SJCRH30 (cell line): ENCODE data around the gene FAM237B. TPM values are rescaled to one million over a fixed set of nuclear protein-coding genes. Genes with fewer than 3 reads are reported as not detected.
A peak's percentile ranks its signal among the peaks of the same experiment; 100 is the strongest.
"Not testable (repeated sequence)": the region's sequence is repeated elsewhere in the genome, so short reads cannot be mapped to it uniquely, and the experiment has no call there.

Experiments
- DNase-seq, 2 experiments: peaks; one replicate each; pipeline ENCODE4 v3.0.0-alpha.2; 2015 to 2020
- H3K27ac ChIP-seq: fragments of 250-450 bp; sonication (Bioruptor Pico); 2 replicates; pipeline ENCODE4 v1.5.1; 2020; ENCODE audit warnings: mild to moderate bottlenecking, moderate library complexity
- H3K27me3 ChIP-seq: fragments of 250-450 bp; sonication (Bioruptor Pico); 2 replicates; pipeline ENCODE4 v1.5.1; 2020; ENCODE audit warnings: mild to moderate bottlenecking, moderate library complexity
- H3K36me3 ChIP-seq: fragments of 250-450 bp; sonication (Bioruptor Pico); 2 replicates; pipeline ENCODE4 v1.5.1; 2020; ENCODE audit warnings: mild to moderate bottlenecking, moderate library complexity
- H3K4me1 ChIP-seq: fragments of 250-450 bp; sonication (Bioruptor Pico); 2 replicates; pipeline ENCODE4 v1.5.1; 2020; ENCODE audit warnings: mild to moderate bottlenecking, moderate library complexity
- H3K4me3 ChIP-seq: fragments of 250-450 bp; sonication (Bioruptor Pico); 2 replicates; pipeline ENCODE4 v1.5.1; 2020; ENCODE audit warnings: mild to moderate bottlenecking, moderate library complexity
- H3K9me3 ChIP-seq: fragments of 250-450 bp; sonication (Bioruptor Pico); replicated peaks from 2 replicates; pipeline ENCODE4 v1.5.1; 2020; ENCODE audit warnings: mild to moderate bottlenecking, moderate library complexity
- total RNA-seq: library from RNA; depleted of rRNA; stranded (reverse); fragments of >200 nt; shearing (Covaris generic); gene quantifications from 2 replicates; pipeline ENCODE4 v1.2.3, GENCODE V29; 2014; rRNA removed

Gene FAM237B
- total RNA-seq = not detected in 2 replicates

DNA sequence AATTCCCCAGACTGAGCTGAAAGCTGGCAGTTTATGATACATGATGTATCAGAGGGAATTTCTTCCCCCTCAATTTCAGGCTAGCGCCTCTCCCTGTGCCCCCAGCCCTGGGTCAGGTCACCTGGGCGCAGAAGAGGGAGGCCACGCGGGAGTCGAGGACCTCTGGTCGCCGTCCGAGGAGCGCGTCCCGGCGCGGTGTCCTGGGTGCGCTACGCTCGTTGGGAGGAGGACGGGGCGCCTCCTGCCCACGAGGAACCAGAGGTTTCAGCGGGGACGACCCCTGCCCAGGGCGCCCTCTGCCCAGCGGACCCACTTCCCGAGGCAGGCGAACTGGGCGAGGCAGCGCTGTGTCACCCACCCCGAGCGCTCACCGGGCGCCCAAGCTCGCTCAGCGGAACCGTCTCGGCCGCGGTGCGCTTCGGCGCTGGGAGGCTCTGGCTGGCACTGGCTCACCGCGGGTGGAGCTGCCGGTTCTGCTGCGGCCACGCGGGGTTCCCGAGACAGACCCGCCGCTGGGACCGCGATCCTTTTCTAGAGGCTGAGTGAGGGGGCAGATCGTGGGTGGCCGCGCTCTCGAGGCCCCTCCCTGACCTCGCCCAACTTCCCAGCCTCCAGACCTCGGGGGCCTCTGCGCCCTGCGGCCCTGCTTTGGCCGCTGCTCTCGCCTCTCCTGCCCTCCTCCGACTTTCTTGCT, at the start of gene FAM237B:
Gene FAM237B (minus strand): TSS at position 504 of the 694 bp plus-strand sequence. CDS start 1,556 bp downstream, outside the sequence.
- Histone ChIP-seq H3K4me1 (no peaks in the 10 kb centered on the region), H3K4me3 (no peak within 1 kb of the TSS), H3K36me3 (no peaks in the 10 kb centered on the region), H3K27ac (no peak within 1 kb of the TSS), H3K9me3 (no peaks in the 10 kb centered on the region), H3K27me3 (no peaks in the 10 kb centered on the region)
- DNase-seq = no peak

DNA sequence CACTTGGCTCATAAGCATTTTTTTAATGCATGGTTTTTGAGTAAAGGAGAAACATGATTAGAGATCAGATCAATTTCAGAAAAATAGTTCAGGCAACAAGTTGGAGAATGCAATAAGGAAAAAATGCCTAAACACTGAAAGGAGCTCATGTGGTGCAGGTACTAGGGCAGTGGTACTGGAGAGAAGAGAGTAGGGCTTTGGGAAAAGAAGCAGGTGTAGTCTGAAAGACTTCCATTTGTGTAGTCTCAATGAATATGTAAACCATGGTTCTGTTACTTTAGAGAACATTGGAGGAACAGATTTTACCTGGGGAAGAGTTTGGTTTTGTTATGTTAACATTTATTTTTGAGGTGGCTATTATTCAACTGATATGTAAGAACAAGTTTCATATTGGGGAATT, 30.9 kb upstream of the FAM237B start:
- Histone ChIP-seq H3K4me1 (no peaks in the 10 kb centered on the region), H3K4me3 (no peak overlapping the region), H3K9me3 (peaks cover 4% of the 10 kb centered on the region; the same call in 1 of the 2 replicates), H3K27me3 (no peaks in the 10 kb centered on the region), H3K27ac (no peak overlapping the region), H3K36me3 (peaks cover 23% of the 10 kb centered on the region)
- DNase-seq = no peak

DNA sequence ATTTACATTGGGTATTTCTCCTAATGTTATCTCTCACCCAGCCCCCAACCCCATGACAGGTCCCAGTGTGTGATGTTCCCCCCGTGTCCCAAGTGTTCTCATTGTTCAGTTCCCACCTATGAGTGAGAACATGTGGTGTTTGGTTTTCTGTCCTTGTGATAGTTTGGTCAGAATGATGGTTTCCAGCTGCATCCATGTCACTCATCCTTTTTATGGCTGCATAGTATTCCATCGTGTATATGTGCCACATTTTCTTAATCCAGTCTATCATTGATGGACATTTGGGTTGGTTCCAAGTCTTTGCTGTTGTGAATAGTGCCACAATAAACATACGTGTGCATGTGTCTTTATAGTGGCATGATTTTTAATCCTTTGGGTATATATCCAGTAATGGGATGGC, 28.9 kb upstream of the FAM237B start:
- H3K27me3 ChIP-seq, H3K9me3 ChIP-seq, H3K4me3 ChIP-seq, DNase-seq, H3K36me3 ChIP-seq, H3K4me1 ChIP-seq, H3K27ac ChIP-seq: not testable (repeated sequence)

DNA sequence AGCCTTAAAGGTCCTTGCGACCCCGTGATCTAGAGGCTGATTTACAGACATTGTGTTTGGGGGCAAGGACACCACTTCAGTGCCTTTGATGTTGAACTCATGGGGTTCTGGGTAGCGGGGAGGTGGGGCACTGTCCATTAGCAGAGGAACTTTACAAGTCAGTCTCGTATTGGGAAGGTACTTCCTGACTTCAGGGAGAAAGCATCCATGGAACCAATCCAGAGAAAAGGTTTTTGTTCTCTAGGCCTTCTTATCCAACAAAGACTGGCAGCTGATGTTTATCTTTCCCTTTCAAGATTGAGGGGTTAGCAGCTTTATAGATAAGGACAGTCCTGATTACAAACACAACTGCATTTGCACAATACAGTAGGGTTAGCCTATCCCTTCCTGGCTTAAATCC, 28.2 kb upstream of the FAM237B start:
- Histone ChIP-seq H3K4me1 (no peaks in the 10 kb centered on the region), H3K27ac (no peak overlapping the region), H3K4me3 (no peak overlapping the region), H3K36me3 (0 out of 2 replicates have a peak, but pooled peaks cover 1% of the 10 kb centered on the region), H3K9me3 (no peaks in the 10 kb centered on the region), H3K27me3 (no peaks in the 10 kb centered on the region)
- DNase-seq = no peak

DNA sequence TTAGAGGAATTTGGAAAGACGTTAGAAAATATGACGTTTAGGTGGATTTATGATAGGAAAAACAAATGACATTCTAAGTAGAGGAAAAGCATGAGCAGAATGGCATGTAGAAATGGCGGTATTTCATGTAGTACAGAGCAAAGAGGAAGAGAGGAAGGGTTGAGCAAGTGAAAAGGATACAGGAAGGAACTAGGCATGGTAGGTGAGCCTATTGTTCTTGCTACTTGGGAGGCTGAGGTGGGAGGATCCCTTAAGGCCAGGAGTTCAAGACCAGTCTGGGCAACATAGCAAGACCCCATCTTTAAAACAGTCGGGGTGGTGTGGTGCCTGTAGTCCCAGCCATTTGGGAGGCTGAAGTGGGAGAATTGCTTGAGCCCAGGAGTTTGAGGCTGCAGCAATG, 26.7 kb upstream of the FAM237B start:
- Histone ChIP-seq H3K27ac (no peak overlapping the region), H3K36me3 (no peaks in the 10 kb centered on the region), H3K4me3 (peak overlapping the region; percentile 89; the same call in 1 of the 2 replicates), H3K4me1 (no peaks in the 10 kb centered on the region), H3K9me3 (no peaks in the 10 kb centered on the region), H3K27me3 (no peaks in the 10 kb centered on the region)
- no peak for DNase-seq

DNA sequence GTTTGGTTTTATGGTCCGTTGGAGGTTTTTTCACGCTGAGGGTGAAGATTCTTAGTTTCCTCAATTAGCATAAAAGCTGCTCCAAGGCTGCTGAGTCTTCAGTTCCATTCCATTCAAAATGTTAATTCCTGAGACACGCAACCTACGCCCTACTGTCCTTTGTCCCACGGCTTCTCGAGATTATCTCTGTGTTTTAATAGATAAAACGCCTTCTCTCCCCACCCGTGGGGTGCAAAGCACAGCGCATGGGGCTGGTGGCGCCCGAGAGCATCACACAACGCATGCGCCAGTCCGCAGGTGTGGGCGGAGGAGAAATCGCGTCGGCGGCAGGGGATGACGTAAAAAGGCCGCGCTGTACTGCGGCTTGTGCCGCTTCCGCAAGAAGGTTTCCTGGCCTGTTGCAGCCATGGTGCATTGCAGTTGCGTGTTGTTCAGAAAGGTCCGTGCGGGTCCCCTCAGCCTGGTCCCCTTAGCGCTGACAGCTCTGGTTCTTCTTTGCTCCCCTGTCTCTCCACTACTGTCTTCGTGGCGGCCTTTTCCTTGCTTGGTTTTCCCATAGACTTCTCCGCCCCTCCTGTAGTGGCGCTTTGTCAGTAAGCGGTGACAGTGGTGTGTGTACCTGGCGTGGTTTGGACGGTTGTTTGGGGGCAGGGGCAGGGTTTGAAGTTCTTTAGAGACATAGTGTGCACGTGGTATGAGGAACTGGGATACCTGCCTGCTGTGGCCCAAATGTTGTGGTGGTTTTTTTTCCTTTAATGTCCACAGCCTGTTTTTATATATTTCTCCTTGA, 25.4 kb upstream of the FAM237B start, which contains the start of gene GTPBP10:
Gene GTPBP10 (plus strand): TSS at position 381 of the 790 bp plus-strand sequence. CDS start 26 bp downstream, at position 407.
- Histone ChIP-seq H3K27ac (peak within 1 kb of the TSS; percentile 74), H3K27me3 (no peaks in the 10 kb centered on the region), H3K36me3 (no peaks in the 10 kb centered on the region), H3K9me3 (no peaks in the 10 kb centered on the region), H3K4me1 (no peaks in the 10 kb centered on the region), H3K4me3 (peak within 1 kb of the TSS; percentile 89)
- peak; percentile 94 to 96 for DNase-seq

DNA sequence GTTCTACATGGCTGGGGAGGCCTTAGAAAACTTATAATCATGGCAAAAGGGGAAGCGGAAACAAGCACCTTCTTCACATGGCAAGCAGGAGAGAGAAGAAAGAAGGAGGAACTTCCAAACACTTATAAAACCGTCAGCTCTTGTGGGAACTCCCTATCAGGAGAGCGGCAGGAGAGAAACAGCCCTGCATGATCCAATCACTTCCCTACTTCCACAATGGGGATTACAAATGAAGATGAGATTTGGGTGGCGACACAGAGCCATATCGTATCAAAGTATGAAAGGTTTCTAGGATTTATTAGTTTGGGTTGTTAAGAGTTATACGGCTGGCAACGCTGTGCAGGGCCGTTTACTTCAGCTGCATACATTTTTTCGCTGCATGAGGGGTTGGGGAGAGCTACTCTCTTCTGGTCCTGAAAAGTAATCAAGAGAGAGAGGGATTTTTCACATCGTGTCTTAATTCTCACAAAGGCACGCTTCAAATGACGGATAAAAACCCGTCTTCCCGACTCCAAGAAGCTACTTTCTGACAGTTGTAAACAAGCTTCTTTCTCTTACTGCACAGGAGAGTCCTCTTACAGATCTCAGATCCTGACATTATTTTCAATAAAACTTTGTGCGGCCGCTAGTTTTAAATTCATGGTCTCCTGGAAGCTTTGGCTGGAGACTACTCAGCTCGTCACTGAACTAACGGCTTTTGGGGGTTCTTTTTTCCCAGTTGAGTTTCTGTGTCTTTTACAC, 24.7 kb upstream of the FAM237B start:
- Histone ChIP-seq H3K9me3 (no peaks in the 10 kb centered on the region), H3K4me1 (no peaks in the 10 kb centered on the region), H3K27me3 (no peaks in the 10 kb centered on the region), H3K27ac (peak overlapping the region; percentile 74), H3K4me3 (peak overlapping the region; percentile 89), H3K36me3 (no peaks in the 10 kb centered on the region)
- peak; percentile 24 to 53 for DNase-seq

DNA sequence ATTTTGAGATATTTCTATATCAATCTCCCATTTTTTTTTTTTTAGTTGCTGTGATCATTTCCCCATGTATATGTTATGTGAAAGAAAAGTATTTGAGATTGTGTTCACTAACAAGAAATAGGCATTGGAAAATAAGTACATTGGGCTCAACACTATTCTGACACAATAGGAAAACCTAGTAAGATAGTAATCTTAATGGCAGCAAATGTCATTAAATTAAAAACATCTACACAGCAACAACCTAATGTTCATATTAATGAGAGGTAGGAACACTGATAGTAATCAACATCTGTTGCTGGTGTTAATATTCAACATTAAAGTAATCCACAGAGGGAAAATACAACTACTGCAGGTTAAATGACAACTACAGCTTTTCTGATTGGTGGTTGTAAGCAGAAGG, 23.9 kb upstream of the FAM237B start:
- no peak for DNase-seq
- peak overlapping the region; percentile 89 for H3K4me3 ChIP-seq
- H3K4me1 ChIP-seq = no peaks in the 10 kb centered on the region
- H3K27ac ChIP-seq = no peak overlapping the region
- no peaks in the 10 kb centered on the region for H3K27me3 ChIP-seq
- no peaks in the 10 kb centered on the region for H3K36me3 ChIP-seq
- H3K9me3 ChIP-seq = no peaks in the 10 kb centered on the region

DNA sequence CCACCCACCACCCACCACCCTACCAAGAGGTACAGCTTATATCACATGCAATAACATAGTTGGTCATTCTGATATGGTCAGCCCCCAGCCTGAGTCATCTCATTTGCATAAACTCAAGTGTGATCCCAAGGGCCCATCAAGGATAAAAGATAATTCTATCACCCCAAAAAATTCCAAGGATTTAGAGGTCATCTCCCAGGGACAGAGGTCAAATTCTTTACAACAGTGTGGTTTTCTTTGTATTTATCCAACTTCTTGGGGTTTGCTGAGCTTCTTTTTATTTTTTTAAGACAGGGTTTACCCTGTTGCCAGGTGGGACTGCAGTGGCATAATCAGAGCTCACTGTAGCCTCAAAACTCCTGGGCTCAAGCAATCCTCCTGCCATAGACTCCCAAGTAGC, 16.0 kb upstream of the FAM237B start:
- Histone ChIP-seq H3K4me3 (no peak overlapping the region), H3K27me3 (no peaks in the 10 kb centered on the region), H3K27ac (no peak overlapping the region), H3K36me3 (no peaks in the 10 kb centered on the region), H3K4me1 (no peaks in the 10 kb centered on the region), H3K9me3 (no peaks in the 10 kb centered on the region)
- DNase-seq = no peak

DNA sequence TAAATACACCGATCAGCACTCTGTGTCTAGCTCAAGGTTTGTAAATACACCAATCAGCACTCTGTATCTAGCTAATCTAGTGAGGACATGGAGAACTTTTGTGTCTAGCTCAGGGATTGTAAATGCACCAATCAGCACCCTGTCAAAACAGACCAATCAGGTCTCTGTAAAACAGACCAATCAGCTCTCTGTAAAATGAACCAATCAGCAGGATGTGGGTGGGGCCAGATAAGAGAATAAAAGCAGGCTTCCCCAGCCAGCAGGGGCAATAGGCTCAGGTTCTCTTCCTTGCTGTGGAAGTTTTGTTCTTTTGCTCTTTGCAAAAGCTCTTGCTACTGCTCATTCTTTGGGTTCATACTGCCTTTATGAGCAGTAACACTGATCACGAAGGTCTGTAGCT, 13.8 kb upstream of the FAM237B start:
- H3K27me3 ChIP-seq, H3K27ac ChIP-seq, H3K36me3 ChIP-seq, H3K4me3 ChIP-seq, DNase-seq, H3K4me1 ChIP-seq, H3K9me3 ChIP-seq: not testable (repeated sequence)

DNA sequence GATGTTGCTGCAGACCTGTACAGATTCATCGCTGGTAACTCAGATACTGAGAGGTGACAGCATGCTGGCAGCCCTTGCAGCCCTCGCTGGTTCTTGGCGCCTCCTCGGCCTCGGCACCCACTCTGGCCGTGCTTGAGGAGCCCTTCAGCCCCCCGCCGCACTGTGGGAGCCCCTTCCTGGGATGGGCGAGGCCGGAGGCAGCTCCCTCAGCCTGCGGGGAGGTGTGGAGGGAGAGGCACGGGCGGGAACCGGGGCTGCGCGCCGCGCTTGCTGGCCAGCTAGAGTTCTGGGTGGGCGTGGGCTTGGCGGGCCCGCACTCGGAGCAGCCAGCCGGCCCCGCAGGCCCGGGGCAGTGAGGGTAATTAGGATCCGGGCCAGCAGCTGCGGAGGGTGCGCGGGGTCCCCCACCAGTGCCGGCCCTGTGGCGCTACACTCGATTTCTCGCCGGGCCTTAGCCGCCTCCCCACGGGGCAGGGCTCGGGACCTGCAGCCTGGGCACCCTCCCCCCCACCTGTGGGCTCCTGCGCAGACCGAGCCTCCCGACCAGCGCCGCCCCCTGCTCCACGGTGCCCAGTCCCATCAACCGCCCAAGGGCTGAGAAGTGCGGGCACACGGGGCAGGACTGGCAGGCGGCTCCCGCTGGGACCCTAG, 13.2 kb upstream of the FAM237B start:
- DNase-seq = no peak

DNA sequence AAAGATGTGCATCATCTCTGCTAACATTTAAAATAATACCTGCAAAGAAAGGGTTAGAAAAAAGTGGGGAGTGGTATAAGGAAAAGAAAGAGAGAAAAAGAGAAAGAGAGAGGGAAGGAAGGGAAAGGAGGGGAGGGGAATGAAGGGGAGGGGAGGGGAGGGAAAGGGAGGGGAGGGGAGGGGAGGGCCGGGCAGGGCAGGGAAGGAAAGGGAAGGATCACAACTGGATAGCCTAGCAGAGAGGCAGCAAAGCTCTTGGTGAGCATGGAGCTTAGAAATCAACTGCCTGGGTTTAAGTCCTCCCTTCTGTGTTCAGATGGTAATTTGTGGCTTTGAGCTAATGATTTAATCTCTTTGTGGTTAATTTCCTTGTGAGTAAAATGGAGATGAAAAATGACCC, 5.4 kb upstream of the FAM237B start:
- no peaks in the 10 kb centered on the region for H3K36me3 ChIP-seq
- no peaks in the 10 kb centered on the region for H3K4me1 ChIP-seq
- H3K9me3 ChIP-seq = no peaks in the 10 kb centered on the region
- no peak overlapping the region for H3K27ac ChIP-seq
- no peak overlapping the region for H3K4me3 ChIP-seq
- H3K27me3 ChIP-seq = no peaks in the 10 kb centered on the region
- no peak for DNase-seq

More for the DNA sequence above, 13.2 kb upstream of the FAM237B start:
- H3K4me3 ChIP-seq = no peak overlapping the region
- no peaks in the 10 kb centered on the region for H3K36me3 ChIP-seq
- H3K27me3 ChIP-seq = no peaks in the 10 kb centered on the region
- no peaks in the 10 kb centered on the region for H3K4me1 ChIP-seq
- no peaks in the 10 kb centered on the region for H3K9me3 ChIP-seq
- no peak overlapping the region for H3K27ac ChIP-seq

DNA sequence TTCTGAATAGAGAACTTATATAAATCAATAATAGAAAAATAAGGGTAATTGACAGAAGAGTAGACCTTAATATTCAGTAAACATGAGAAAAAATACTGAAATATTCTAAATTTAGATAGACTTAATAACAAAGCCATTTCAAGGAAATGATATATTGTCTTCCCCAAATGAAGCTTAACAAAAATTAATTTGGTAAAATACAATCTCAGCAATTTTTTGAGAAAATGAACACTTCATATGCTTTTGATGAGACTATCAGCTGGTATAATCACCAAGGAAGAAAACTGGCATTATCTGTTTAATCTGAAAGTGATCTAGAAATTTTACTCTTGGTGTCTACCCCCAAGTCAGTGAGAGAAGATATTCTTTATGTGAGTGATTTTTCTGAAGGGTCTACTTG, 1.7 kb upstream of the FAM237B start:
- no peak overlapping the region for H3K27ac ChIP-seq
- no peaks in the 10 kb centered on the region for H3K27me3 ChIP-seq
- no peaks in the 10 kb centered on the region for H3K9me3 ChIP-seq
- DNase-seq = no peak
- no peaks in the 10 kb centered on the region for H3K36me3 ChIP-seq
- H3K4me1 ChIP-seq = no peaks in the 10 kb centered on the region
- H3K4me3 ChIP-seq = no peak overlapping the region

DNA sequence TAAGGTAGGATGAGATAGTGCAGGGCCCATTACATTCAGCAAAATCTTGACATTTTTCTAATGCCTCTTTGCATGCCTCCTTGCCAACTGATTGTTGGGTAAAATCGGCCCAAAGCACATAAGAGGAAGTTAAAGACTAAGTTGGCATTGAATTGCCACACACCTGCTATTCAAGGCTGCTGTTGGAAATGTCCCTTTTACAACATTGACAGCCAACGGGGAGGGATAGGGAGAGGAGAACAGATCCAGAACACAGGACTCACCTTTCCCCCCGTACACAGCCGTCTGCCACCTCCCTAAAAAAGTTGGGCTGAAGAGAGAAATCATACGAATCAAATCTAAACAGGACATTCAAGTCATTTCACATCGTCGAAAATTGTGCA, 695 bp downstream of the FAM237B start:
- Histone ChIP-seq H3K9me3 (no peaks in the 10 kb centered on the region), H3K4me1 (no peaks in the 10 kb centered on the region), H3K36me3 (no peaks in the 10 kb centered on the region), H3K4me3 (no peak overlapping the region), H3K27me3 (no peaks in the 10 kb centered on the region), H3K27ac (no peak overlapping the region)
- DNase-seq = no peak
